ENCODE results near the gene GSTP1. TPM values are rescaled to one million over a fixed set of nuclear protein-coding genes. Genes with fewer than 3 reads are reported as not detected.
A peak's percentile ranks its signal among the peaks of the same experiment; 100 is the strongest.
"Not testable (repeated sequence)": the region's sequence is repeated elsewhere in the genome, so short reads cannot be mapped to it uniquely, and the experiment has no call there.

GSTP1 gene
- total RNA-seq, 1 donor from 2014 or later: 436 TPM

DNA sequence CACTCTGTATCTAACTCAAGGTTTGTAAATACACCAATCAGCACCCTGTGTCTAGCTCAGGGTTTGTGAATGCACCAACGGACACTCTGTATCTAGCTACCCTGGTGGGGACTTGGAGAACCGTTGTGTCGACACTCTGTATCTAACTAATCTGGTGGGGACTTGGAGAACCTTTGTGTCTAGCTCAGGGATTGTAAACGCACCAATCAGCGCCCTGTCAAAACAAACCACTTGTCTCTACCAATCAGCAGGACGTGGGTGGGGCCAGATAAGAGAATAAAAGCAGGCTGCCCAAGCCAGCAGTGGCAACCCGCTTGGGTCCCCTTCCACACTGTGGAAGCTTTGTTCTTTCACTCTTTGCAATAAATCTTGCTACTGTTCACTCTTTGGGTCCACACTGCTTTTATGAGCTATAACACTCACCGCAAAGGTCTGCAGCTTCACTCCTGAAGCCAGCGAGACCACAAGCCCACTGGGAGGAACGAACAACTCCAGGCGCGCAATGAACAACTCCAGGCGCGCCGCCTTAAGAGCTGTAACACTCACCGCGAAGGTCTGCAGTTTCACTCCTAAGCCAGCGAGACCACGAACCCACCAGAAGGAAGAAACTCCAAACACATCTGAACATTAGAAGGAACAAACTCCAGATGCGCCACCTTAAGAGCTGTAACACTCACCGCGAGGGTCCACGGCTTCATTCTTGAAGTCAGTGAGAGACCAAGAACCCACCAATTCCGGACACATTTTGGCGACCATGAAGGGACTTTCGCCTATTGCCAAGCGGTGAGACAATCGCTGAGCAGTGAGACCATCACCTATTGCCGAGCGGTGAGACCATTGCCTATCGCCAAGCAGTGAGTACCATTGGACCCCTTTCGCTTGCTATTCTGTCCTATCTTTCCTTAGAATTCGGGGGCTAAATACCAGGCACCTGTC lies 36.3 kb downstream of the GSTP1 start:
- not testable (repeated sequence) for H3K9me3 Mint-ChIP-seq, H3K27ac ChIP-seq

GRCh38 chr11:67620621-67621020 lies 37.0 kb downstream of the GSTP1 start:
- not testable (repeated sequence) for H2AFZ ChIP-seq (replicated peaks); H3K36me3 ChIP-seq; H3K27me3 ChIP-seq; H3K9me3 Mint-ChIP-seq; H3K9me3 ChIP-seq (ENCODE audit: low read depth); H3K27ac ChIP-seq
- peak overlapping the region; percentile 79 for H3K4me2 ChIP-seq
- Mint-ChIP-seq H3K4me1 (peaks cover 37% of the 10 kb centered on the region), H3K27ac (peak overlapping the region; percentile 61), H3K36me3 (peaks cover 13% of the 10 kb centered on the region), H3K27me3 (ENCODE audit: insufficient read depth, low read depth) (peaks cover 29% of the 10 kb centered on the region), H3K4me3 (peak overlapping the region; percentile 92)
- peak overlapping the region; percentile 52 for H3K9ac ChIP-seq
- peaks cover 25% of the 10 kb centered on the region for H4K20me1 ChIP-seq (ENCODE audit: low read depth)
- peaks cover 44% of the 10 kb centered on the region for H3F3A ChIP-seq (ENCODE audit: low read depth)
- peak overlapping the region; percentile 76 for H3K4me3 ChIP-seq
- DNase-seq (ENCODE audit: low spot score): peak; percentile 80
- peaks cover 31% of the 10 kb centered on the region for H3K79me2 ChIP-seq (ENCODE audit: low read depth)
- H3K4me1 ChIP-seq: peaks cover 16% of the 10 kb centered on the region

More for the DNA sequence above, 36.3 kb downstream of the GSTP1 start:
- peak; percentile 74 for DNase-seq (ENCODE audit: low spot score)
- not testable (repeated sequence) for H3K27me3 ChIP-seq; H2AFZ ChIP-seq (replicated peaks); H3K36me3 ChIP-seq; H3K9me3 ChIP-seq (ENCODE audit: low read depth)
- peaks cover 37% of the 10 kb centered on the region for H3K4me1 Mint-ChIP-seq
- Histone ChIP-seq H3K79me2 (ENCODE audit: low read depth) (peaks cover 31% of the 10 kb centered on the region), H3K4me2 (peak overlapping the region; percentile 79), H3K4me3 (peak overlapping the region; percentile 76), H3K9ac (peak overlapping the region; percentile 17), H3K4me1 (peaks cover 16% of the 10 kb centered on the region), H4K20me1 (ENCODE audit: low read depth) (peaks cover 25% of the 10 kb centered on the region), H3F3A (ENCODE audit: low read depth) (peaks cover 38% of the 10 kb centered on the region)
- peak overlapping the region; percentile 61 for H3K27ac Mint-ChIP-seq
- H3K4me3 Mint-ChIP-seq: peak overlapping the region; percentile 92
- peaks cover 28% of the 10 kb centered on the region for H3K27me3 Mint-ChIP-seq (ENCODE audit: insufficient read depth, low read depth)
- H3K36me3 Mint-ChIP-seq: peaks cover 13% of the 10 kb centered on the region

- Histone ChIP-seq H3K4me3 (peak overlapping the region; percentile 76), H3F3A (ENCODE audit: low read depth) (peaks cover 54% of the 10 kb centered on the region), H3K4me2 (peak overlapping the region; percentile 79), H3K79me2 (ENCODE audit: low read depth) (peaks cover 31% of the 10 kb centered on the region), H3K4me1 (peaks cover 10% of the 10 kb centered on the region), H4K20me1 (ENCODE audit: low read depth) (peaks cover 25% of the 10 kb centered on the region)
- not testable (repeated sequence) for H3K9me3 ChIP-seq (ENCODE audit: low read depth); H3K27me3 ChIP-seq; H3K9me3 Mint-ChIP-seq; DNase-seq (ENCODE audit: low spot score); H3K9ac ChIP-seq; H2AFZ ChIP-seq (replicated peaks); H3K27ac ChIP-seq; H3K36me3 ChIP-seq
- peak overlapping the region; percentile 92 for H3K4me3 Mint-ChIP-seq
- peaks cover 21% of the 10 kb centered on the region for H3K36me3 Mint-ChIP-seq
- peaks cover 38% of the 10 kb centered on the region for H3K4me1 Mint-ChIP-seq
- H3K27ac Mint-ChIP-seq: peak overlapping the region; percentile 46
- peaks cover 30% of the 10 kb centered on the region for H3K27me3 Mint-ChIP-seq (ENCODE audit: insufficient read depth, low read depth)
These were observed 38.3 kb downstream of the GSTP1 start for GRCh38 chr11:67621928-67622327.

- not testable (repeated sequence) for H3K9me3 Mint-ChIP-seq; H3K27ac ChIP-seq; H3K36me3 ChIP-seq; H2AFZ ChIP-seq (replicated peaks); H3K4me1 ChIP-seq; H3K27me3 ChIP-seq; H3K27ac Mint-ChIP-seq; H3K9me3 ChIP-seq (ENCODE audit: low read depth); DNase-seq (ENCODE audit: low spot score); H3K9ac ChIP-seq
- Histone ChIP-seq H3K4me3 (peak overlapping the region; percentile 76), H3F3A (ENCODE audit: low read depth) (peaks cover 64% of the 10 kb centered on the region), H3K4me2 (peak overlapping the region; percentile 79), H4K20me1 (ENCODE audit: low read depth) (peaks cover 25% of the 10 kb centered on the region), H3K79me2 (ENCODE audit: low read depth) (peaks cover 31% of the 10 kb centered on the region)
- Mint-ChIP-seq H3K27me3 (ENCODE audit: insufficient read depth, low read depth) (peaks cover 30% of the 10 kb centered on the region), H3K4me3 (peak overlapping the region; percentile 92), H3K36me3 (peaks cover 23% of the 10 kb centered on the region), H3K4me1 (peaks cover 29% of the 10 kb centered on the region)
These were observed 39.3 kb downstream of the GSTP1 start for GRCh38 chr11:67622905-67623304.

- H3K4me1 Mint-ChIP-seq: peaks cover 26% of the 10 kb centered on the region
- H3K27me3 Mint-ChIP-seq (ENCODE audit: insufficient read depth, low read depth): peaks cover 27% of the 10 kb centered on the region
- H3K36me3 ChIP-seq; DNase-seq (ENCODE audit: low spot score); H3K9me3 ChIP-seq (ENCODE audit: low read depth); H3K4me1 ChIP-seq; H3K27ac Mint-ChIP-seq; H3K9ac ChIP-seq; H2AFZ ChIP-seq (replicated peaks); H3K27me3 ChIP-seq; H3K9me3 Mint-ChIP-seq; H3K4me3 ChIP-seq: not testable (repeated sequence)
- peak overlapping the region; percentile 22 for H3K4me3 Mint-ChIP-seq
- peak overlapping the region; percentile 49 for H3K27ac ChIP-seq
- H3K4me2 ChIP-seq: peak overlapping the region; percentile 52
- H4K20me1 ChIP-seq (ENCODE audit: low read depth): peaks cover 25% of the 10 kb centered on the region
- H3F3A ChIP-seq (ENCODE audit: low read depth): peaks cover 73% of the 10 kb centered on the region
- H3K79me2 ChIP-seq (ENCODE audit: low read depth): peaks cover 31% of the 10 kb centered on the region
- peaks cover 21% of the 10 kb centered on the region for H3K36me3 Mint-ChIP-seq
These were observed 40.2 kb downstream of the GSTP1 start for GRCh38 chr11:67623795-67624194.

DNA sequence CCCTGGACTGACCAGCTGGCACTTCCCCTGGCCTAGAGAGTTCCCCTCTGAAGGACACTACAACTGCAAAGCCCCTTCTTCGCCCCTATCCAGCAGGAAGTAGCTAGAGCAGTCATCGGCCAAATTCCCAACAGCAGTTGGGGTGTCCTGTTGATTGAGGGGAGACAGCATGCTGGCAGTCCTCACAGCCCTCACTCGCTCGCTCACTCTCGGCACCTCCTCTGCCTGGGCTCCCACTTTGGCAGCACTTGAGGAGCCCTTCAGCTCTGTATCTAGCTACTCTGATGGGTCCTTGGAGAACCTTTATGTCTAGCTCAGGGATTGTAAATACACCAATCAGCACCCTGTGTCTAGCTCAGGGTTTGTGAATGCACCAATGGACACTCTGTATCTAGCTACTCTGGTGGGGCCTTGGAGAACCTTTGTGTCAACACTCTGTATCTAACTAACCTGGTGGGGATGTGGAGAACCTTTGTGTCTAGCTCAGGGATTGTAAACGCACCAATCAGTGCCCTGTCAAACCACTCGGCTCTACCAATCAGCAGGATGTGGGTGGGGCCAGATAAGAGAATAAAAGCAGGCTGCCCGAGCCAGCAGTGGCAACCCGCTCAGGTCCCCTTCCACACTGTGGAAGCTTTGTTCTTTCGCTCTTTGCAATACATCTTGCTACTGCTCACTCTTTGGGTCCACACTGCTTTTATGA lies 42.7 kb downstream of the GSTP1 start:
- Mint-ChIP-seq H3K27me3 (ENCODE audit: insufficient read depth, low read depth) (peaks cover 11% of the 10 kb centered on the region), H3K4me1 (peaks cover 23% of the 10 kb centered on the region), H3K36me3 (peaks cover 16% of the 10 kb centered on the region), H3K27ac (peak overlapping the region; percentile 14)
- not testable (repeated sequence) for H3K4me3 Mint-ChIP-seq; H3K4me2 ChIP-seq; DNase-seq (ENCODE audit: low spot score); H3K4me3 ChIP-seq; H3K36me3 ChIP-seq; H3K27me3 ChIP-seq; H2AFZ ChIP-seq (replicated peaks); H3K4me1 ChIP-seq; H3K9me3 ChIP-seq (ENCODE audit: low read depth); H3K9ac ChIP-seq; H3K9me3 Mint-ChIP-seq
- peaks cover 79% of the 10 kb centered on the region for H3F3A ChIP-seq (ENCODE audit: low read depth)
- peak overlapping the region; percentile 26 for H3K27ac ChIP-seq
- peaks cover 17% of the 10 kb centered on the region for H3K79me2 ChIP-seq (ENCODE audit: low read depth)
- peaks cover 19% of the 10 kb centered on the region for H4K20me1 ChIP-seq (ENCODE audit: low read depth)

Measured in neural progenitor cell (in vitro differentiated cells).